HuH-7 (cell line): ENCODE data around the gene IFNL4.
A peak's percentile ranks its signal among the peaks of the same experiment; 100 is the strongest.
"Not testable (repeated sequence)": the region's sequence is repeated elsewhere in the genome, so short reads cannot be mapped to it uniquely, and the experiment has no call there.

Experiments
- DNase-seq: peaks from one replicate; pipeline ENCODE4 v3.0.0; 2011; ENCODE audit warnings: low spot score

The IFNL4 gene

GRCh38 chr19:39248806-39249205, at the start of gene IFNL4:
Gene IFNL4, minus strand, starts transcription at chr19:39248856.
- no peak for DNase-seq

GRCh38 chr19:39297931-39298634, 49.4 kb upstream of the IFNL4 start:
- DNase-seq: no peak

GRCh38 chr19:39296906-39297305, 48.2 kb upstream of the IFNL4 start:
- no peak for DNase-seq

- DNase-seq: no peak
Observed at GRCh38 chr19:39296055-39296645, 47.5 kb upstream of the IFNL4 start, which contains the start of gene IFNL1. Gene IFNL1, plus strand, starts transcription at chr19:39296407. Its CDS starts 15 bp downstream, at chr19:39296422.

GRCh38 chr19:39293394-39293793, 44.7 kb upstream of the IFNL4 start:
- DNase-seq: no peak

GRCh38 chr19:39284032-39284431, 35.4 kb upstream of the IFNL4 start:
- DNase-seq: no peak

- no peak for DNase-seq
Observed at GRCh38 chr19:39282021-39282420, 33.4 kb upstream of the IFNL4 start.

- peak; percentile 92 for DNase-seq
Observed at GRCh38 chr19:39277598-39277997, 28.9 kb upstream of the IFNL4 start.

- DNase-seq: no peak
Observed at GRCh38 chr19:39276740-39277139, 28.1 kb upstream of the IFNL4 start.

- DNase-seq: no peak
Observed at GRCh38 chr19:39275578-39275977, 26.9 kb upstream of the IFNL4 start.

- DNase-seq: not testable (repeated sequence)
Observed at GRCh38 chr19:39273859-39274258, 25.2 kb upstream of the IFNL4 start.

- DNase-seq: no peak
Observed at GRCh38 chr19:39270036-39270871, 21.6 kb upstream of the IFNL4 start.

- not testable (repeated sequence) for DNase-seq
Observed at GRCh38 chr19:39269369-39269768, 20.7 kb upstream of the IFNL4 start.

- DNase-seq: not testable (repeated sequence)
Observed at GRCh38 chr19:39268531-39269223, 20.0 kb upstream of the IFNL4 start.

- DNase-seq: not testable (repeated sequence)
Observed at GRCh38 chr19:39268085-39268484, 19.4 kb upstream of the IFNL4 start, which contains the start of gene IFNL2. Gene IFNL2, plus strand, starts transcription at chr19:39268396. Its CDS starts 173 bp downstream, at chr19:39268569.

GRCh38 chr19:39265321-39265916, 16.8 kb upstream of the IFNL4 start:
- DNase-seq: no peak

- DNase-seq: no peak
Observed at GRCh38 chr19:39264306-39265290, 15.9 kb upstream of the IFNL4 start.

GRCh38 chr19:39263912-39264305, 15.3 kb upstream of the IFNL4 start:
- DNase-seq: no peak

- no peak for DNase-seq
Observed at GRCh38 chr19:39262496-39262895, 13.8 kb upstream of the IFNL4 start.

- DNase-seq: no peak
Observed at GRCh38 chr19:39261704-39262103, 13.0 kb upstream of the IFNL4 start.
